Spleen (tissue), 7 donors: ENCODE measurements around the gene BCL11B.

Experiments used
- CTCF ChIP-seq, 11 experiments: fragments of 200-600 bp in 7 of 11; fragments of 450-650 bp in 4 of 11; sonication (generic) in 4 of 11; IDR thresholded peaks in 8 of 11; conservative IDR thresholded peaks in 3 of 11; 1 replicate in 7 of 11; 2 replicates in 4 of 11; pipeline versions ENCODE4 v1.4.0 to v1.8.0; 2016 to 2021; ENCODE audit warnings: antibody characterized with exemption in 11 of 11, inconsistent platforms in 4 of 11, mild to moderate bottlenecking in 1 of 11
- POLR2A ChIP-seq, 3 donors: fragments of 450-650 bp; IDR thresholded peaks; one replicate each; pipeline ENCODE4 v1.5.1; 2017; ENCODE audit warnings: antibody characterized with exemption in 3 of 3, mild to moderate bottlenecking in 1 of 3
- POLR2AphosphoS5 ChIP-seq, 3 donors: sonication (generic); formaldehyde crosslinking; IDR thresholded peaks; one replicate each; pipeline ENCODE4 v1.5.1; 2017; ENCODE audit warnings: antibody characterized with exemption in 3 of 3
- donor health status: DM: no; HTN: no; CAD: no; lungs with moderate emphysema.
- donor health status: DM: no; HTN: no; CAD: no.
- donor health status: DM: no; HTN: no; CAD: no.

- TF ChIP-seq CTCF (IDR thresholded peaks at IDR 0.05 in 8 of 11, conservative IDR thresholded peaks at IDR 0.05 in 3 of 11) (no peak), POLR2AphosphoS5 (IDR thresholded peaks at IDR 0.05) (no peak), POLR2A (IDR thresholded peaks at IDR 0.05) (no peak)
Measured at GRCh38 chr14:99158646-99159165, 113.3 kb downstream of the BCL11B start.
